GM19395 (cell line): ENCODE results near the gene OR51E2.

Source experiments
- ATAC-seq: cut with Tn5 transposase; IDR thresholded peaks from one replicate; pipeline ENCODE4 v1.9.1; 2021; ENCODE audit warnings: mild to moderate bottlenecking, moderate library complexity; ENCODE audit not compliant: unreplicated experiment

The OR51E2 gene

GRCh38 chr11:4664786-4665185 lies 32.9 kb downstream of the OR51E2 start:
- no peak for ATAC-seq

- no peak for ATAC-seq
Observed at GRCh38 chr11:4664183-4664582, 33.5 kb downstream of the OR51E2 start.

- no peak for ATAC-seq
Observed at GRCh38 chr11:4662876-4663275, 34.8 kb downstream of the OR51E2 start.

- no peak for ATAC-seq
Observed at GRCh38 chr11:4658629-4659445, 38.8 kb downstream of the OR51E2 start.

GRCh38 chr11:4654635-4655369 lies 42.9 kb downstream of the OR51E2 start:
- ATAC-seq, result no peak

GRCh38 chr11:4647766-4648165 lies 49.9 kb downstream of the OR51E2 start:
- ATAC-seq, result no peak

- ATAC-seq, result no peak
Observed at GRCh38 chr11:4645974-4646373, 51.7 kb downstream of the OR51E2 start.

GRCh38 chr11:4644233-4644632 lies 53.4 kb downstream of the OR51E2 start:
- ATAC-seq, result no peak

GRCh38 chr11:4643682-4644081 lies 54.0 kb downstream of the OR51E2 start, which contains the start of gene OR51E1:
Gene OR51E1, plus strand, starts transcription at chr11:4643982. Its CDS starts 8,545 bp downstream, at chr11:4652527.
- ATAC-seq, result no peak

GRCh38 chr11:4643076-4643475 lies 54.6 kb downstream of the OR51E2 start:
- ATAC-seq, result no peak

- ATAC-seq, result no peak
Observed at GRCh38 chr11:4642043-4642442, 55.6 kb downstream of the OR51E2 start.

- no peak for ATAC-seq
Observed at GRCh38 chr11:4641501-4641900, 56.2 kb downstream of the OR51E2 start.

GRCh38 chr11:4639931-4640330 lies 57.7 kb downstream of the OR51E2 start:
- no peak for ATAC-seq

GRCh38 chr11:4637662-4638047 lies 60.0 kb downstream of the OR51E2 start:
- ATAC-seq, result no peak

- ATAC-seq, result peak; percentile 98
Observed at GRCh38 chr11:4636962-4637661, 60.5 kb downstream of the OR51E2 start, which contains the start of gene OR51D1. Gene OR51D1, plus strand, starts transcription at chr11:4637477. Its CDS starts 2,314 bp downstream, at chr11:4639791.

- no peak for ATAC-seq
Observed at GRCh38 chr11:4636136-4636535, 61.5 kb downstream of the OR51E2 start.
